Measurements from ENCODE around the gene VEPH1. TPM values are rescaled to one million over a fixed set of nuclear protein-coding genes. Genes with fewer than 3 reads are reported as not detected.

The VEPH1 gene
- total and polyA plus RNA-seq, 9 of the 15 experiments (the other 6 are each of a cell fraction or from before 2014, with no cell fraction given): 4.5 to 15.6 (median 5.8) TPM

GRCh38 chr3:157477441-157477840 lies 25.8 kb downstream of the VEPH1 start (continued):
- no peak for TF ChIP-seq ZNF696 (CRISPR knock-in tag; conservative IDR thresholded peaks at IDR 0.05)
- TF ChIP-seq PBX2 (CRISPR knock-in tag; IDR thresholded peaks at IDR 0.05; ENCODE audit: low read depth): no peak
- 0 out of 2 replicates have a peak, but pooled peaks have one; percentile 11 for TF ChIP-seq PBX2 (tag; conservative IDR thresholded peaks at IDR 0.05; ENCODE audit: low read depth)
- no peak for TF ChIP-seq BMI1 (IDR thresholded peaks at IDR 0.05; ENCODE audit: low read length)
- no peak for TF ChIP-seq HOXB6 (CRISPR knock-in tag; IDR thresholded peaks at IDR 0.05; ENCODE audit: borderline replicate concordance)
- TF ChIP-seq MAFG (tag; conservative IDR thresholded peaks at IDR 0.05): peak; percentile 47
- peak; percentile 31; the same call in 1 of the 2 replicates for TF ChIP-seq JUND (IDR thresholded peaks at IDR 0.05; ENCODE audit: borderline replicate concordance, low read depth, low read length)
- TF ChIP-seq JUND (tag; IDR thresholded peaks at IDR 0.05; ENCODE audit: borderline replicate concordance, low read depth, low read length): 0 out of 3 replicates have a peak, but pooled peaks have one; percentile 23
- no peak for TF ChIP-seq COPS2 (conservative IDR thresholded peaks at IDR 0.05)
- TF ChIP-seq STAT5A (IDR thresholded peaks at IDR 0.05; ENCODE audit: borderline replicate concordance, low read length): no peak
- no peak for TF ChIP-seq HIVEP1 (CRISPR knock-in tag; IDR thresholded peaks at IDR 0.05)
- 0 out of 2 replicates have a peak, but pooled peaks have one; percentile 41 for TF ChIP-seq CREM (IDR thresholded peaks at IDR 0.05; ENCODE audit: low read depth)
